Skeletal muscle tissue (tissue), 4 donors: ENCODE results near the gene MDFIC. TPM values are rescaled to one million over a fixed set of nuclear protein-coding genes. Genes with fewer than 3 reads are reported as not detected.

Experiments
- H3K27ac ChIP-seq: one replicate; pipeline ENCODE4 v1.7.0; 2013; ENCODE audit warnings: mild to moderate bottlenecking, low read depth, low read length, inconsistent platforms
- H3K27me3 ChIP-seq, 3 donors: one replicate each; pipeline ENCODE4 v1.7.0; 2013; ENCODE audit warnings: low read length in 3 of 3; ENCODE audit not compliant: control insufficient read depth in 3 of 3, insufficient read depth in 3 of 3
- H3K36me3 ChIP-seq, 3 donors: one replicate each; pipeline ENCODE4 v1.7.0; 2013; ENCODE audit warnings: low read length in 3 of 3; ENCODE audit not compliant: control insufficient read depth in 3 of 3, insufficient read depth in 3 of 3
- H3K4me1 ChIP-seq, 3 donors: one replicate each; pipeline ENCODE4 v1.7.0; 2013; ENCODE audit warnings: low read length in 3 of 3, mild to moderate bottlenecking in 3 of 3; ENCODE audit not compliant: control insufficient read depth in 3 of 3, insufficient read depth in 3 of 3
- H3K4me3 ChIP-seq, 3 donors: one replicate each; pipeline ENCODE4 v1.7.0; 2013; ENCODE audit warnings: low read length in 3 of 3
- H3K9ac ChIP-seq, 3 donors: one replicate each; pipeline ENCODE4 v1.7.0; 2013; ENCODE audit warnings: low read length in 3 of 3, mild to moderate bottlenecking in 3 of 3, moderate library complexity in 2 of 3, low read depth in 1 of 3
- H3K9me3 ChIP-seq, 3 donors: one replicate each; pipeline ENCODE4 v1.7.0; 2013; ENCODE audit warnings: low read length in 3 of 3; ENCODE audit not compliant: control insufficient read depth in 3 of 3
- total RNA-seq: library from RNA; depleted of rRNA; stranded (reverse); fragments of >200 nt; gene quantifications from one replicate; pipeline ENCODE4 v1.2.3, GENCODE V29; 2014
- donor health status: Osteomylitis.

The MDFIC gene
- total RNA-seq, 1 donor from 2014 or later: 20.9 TPM

DNA sequence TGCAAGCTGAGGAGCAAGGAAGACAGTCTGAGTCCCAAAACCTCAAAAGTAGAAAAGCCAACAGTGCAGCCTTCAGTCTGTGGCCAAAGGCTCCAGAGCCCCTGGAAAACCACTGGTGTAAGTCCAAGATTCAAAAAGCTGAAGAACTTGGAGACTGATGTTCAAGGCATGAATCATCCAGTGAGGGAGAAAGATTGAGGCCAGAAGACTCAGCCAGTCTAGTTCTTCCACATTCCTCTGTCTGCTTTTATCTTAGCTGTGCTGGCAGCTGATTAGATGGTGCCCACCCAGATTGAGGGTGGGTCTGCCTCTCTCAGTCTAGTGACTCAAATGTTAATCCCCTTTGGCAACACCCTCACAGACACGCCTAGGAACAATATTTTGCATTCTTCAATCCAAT lies 20.1 kb upstream of the MDFIC start:
- Histone ChIP-seq H3K4me1 (no peaks in the 10 kb centered on the region), H3K36me3 (no peaks in the 10 kb centered on the region), H3K4me3 (no peak overlapping the region), H3K27me3 (no peaks in the 10 kb centered on the region), H3K27ac (no peak overlapping the region), H3K9me3 (no peaks in the 10 kb centered on the region), H3K9ac (no peak overlapping the region)

DNA sequence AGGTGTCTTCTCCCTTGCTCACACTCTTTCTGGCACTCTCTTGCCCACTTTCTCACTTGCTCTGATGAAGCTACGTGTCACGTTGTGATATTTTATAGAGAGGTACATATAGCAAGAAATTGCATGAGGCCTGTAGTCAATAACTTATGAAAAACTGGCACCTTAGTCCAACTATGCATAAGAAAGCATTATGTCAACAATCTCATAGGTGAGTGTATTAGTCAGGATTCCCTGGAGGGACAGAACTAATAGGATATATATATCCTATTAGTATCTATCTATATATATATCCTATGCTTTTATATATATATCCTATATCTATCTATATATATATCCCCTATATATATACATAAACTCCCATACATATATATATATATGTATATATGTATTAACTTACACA lies 18.8 kb upstream of the MDFIC start:
- Histone ChIP-seq H3K4me1 (no peaks in the 10 kb centered on the region), H3K27ac (no peak overlapping the region), H3K9ac (no peak overlapping the region), H3K27me3 (no peaks in the 10 kb centered on the region), H3K9me3 (peaks cover 0 to under 1% (median 0%) of the 10 kb centered on the region in 3 donors), H3K4me3 (no peak overlapping the region), H3K36me3 (no peaks in the 10 kb centered on the region)

DNA sequence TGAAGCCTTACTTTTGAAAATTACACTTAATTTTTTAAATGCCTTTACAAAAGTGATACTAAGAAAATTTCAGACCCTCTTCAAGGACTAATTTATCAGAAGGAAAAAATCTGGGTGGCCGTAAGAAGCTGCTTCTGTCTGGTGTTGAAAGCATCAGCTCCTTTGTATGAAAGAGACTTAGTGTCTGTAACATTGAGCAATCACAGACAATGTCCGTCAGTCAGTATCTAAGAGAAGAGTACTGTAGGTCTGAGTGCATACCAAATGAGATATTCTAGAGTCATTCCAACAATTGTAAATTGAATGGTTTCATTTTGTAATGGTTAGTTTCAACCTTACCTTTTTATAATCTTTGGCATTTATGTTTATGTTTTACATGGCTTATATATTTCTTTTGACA lies 11.1 kb upstream of the MDFIC start:
- Histone ChIP-seq H3K27me3 (no peaks in the 10 kb centered on the region), H3K9ac (no peak overlapping the region), H3K27ac (no peak overlapping the region), H3K9me3 (peaks cover 0 to 2% (median 0%) of the 10 kb centered on the region in 3 donors), H3K4me3 (no peak overlapping the region), H3K36me3 (no peaks in the 10 kb centered on the region), H3K4me1 (no peaks in the 10 kb centered on the region)

DNA sequence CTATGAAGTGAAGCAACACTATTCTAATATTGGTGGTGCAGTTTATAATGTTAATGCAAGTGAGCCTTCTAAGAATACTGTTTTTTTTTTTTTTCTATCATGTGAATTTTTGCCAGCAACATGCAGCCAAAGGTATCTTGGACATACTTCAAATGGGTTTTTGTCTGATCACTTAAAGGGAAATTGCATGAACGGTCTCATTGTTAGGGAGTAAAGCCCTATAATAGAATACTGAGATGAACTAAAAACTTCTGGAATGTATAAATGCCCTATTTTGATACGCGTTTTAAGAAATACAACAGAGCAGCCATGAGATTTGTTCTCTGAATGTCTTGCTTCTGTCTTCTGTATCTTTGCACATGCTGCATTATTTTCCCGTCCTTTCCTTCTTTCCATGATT lies 10.5 kb upstream of the MDFIC start:
- H3K9ac ChIP-seq: no peak overlapping the region
- H3K4me1 ChIP-seq: no peaks in the 10 kb centered on the region
- no peaks in the 10 kb centered on the region for H3K36me3 ChIP-seq
- H3K4me3 ChIP-seq: no peak overlapping the region
- peaks cover 0 to 2% (median 0%) of the 10 kb centered on the region in 3 donors for H3K9me3 ChIP-seq
- H3K27me3 ChIP-seq: no peaks in the 10 kb centered on the region
- H3K27ac ChIP-seq: no peak overlapping the region

DNA sequence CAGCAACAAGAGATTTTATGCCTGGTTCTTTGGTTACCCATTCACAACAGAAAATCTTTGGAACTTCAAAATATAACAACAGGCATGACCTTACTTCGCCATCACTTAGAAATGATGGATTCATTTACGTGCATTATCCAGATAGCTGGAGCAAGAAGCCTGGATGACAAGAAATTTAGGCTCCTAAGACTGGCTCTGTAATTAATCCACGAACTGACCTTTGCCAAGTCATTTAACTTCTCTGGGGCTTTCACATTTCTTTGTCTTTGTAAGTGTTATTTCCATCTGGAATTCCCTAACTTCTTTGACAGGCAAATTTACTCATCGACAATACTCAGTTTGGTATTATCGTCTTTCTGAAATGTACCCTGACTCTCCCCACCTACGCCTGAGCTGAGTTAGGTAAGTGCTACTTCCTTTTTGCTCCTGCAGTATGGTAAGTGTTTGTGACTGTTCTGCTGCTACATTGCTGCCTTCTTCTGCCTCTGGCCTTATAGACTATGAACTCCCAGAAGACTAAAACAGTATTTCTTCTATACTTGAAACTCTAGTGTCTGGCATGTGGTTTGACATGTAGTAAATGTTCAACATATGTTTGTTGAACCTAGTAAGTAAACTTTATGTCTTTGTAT lies 5.5 kb upstream of the MDFIC start:
- Histone ChIP-seq H3K36me3 (no peaks in the 10 kb centered on the region), H3K27ac (no peak overlapping the region), H3K4me1 (peaks cover 0 to under 1% (median 0%) of the 10 kb centered on the region in 3 donors), H3K9ac (no peak overlapping the region), H3K9me3 (no peaks in the 10 kb centered on the region), H3K4me3 (no peak overlapping the region), H3K27me3 (no peaks in the 10 kb centered on the region)

DNA sequence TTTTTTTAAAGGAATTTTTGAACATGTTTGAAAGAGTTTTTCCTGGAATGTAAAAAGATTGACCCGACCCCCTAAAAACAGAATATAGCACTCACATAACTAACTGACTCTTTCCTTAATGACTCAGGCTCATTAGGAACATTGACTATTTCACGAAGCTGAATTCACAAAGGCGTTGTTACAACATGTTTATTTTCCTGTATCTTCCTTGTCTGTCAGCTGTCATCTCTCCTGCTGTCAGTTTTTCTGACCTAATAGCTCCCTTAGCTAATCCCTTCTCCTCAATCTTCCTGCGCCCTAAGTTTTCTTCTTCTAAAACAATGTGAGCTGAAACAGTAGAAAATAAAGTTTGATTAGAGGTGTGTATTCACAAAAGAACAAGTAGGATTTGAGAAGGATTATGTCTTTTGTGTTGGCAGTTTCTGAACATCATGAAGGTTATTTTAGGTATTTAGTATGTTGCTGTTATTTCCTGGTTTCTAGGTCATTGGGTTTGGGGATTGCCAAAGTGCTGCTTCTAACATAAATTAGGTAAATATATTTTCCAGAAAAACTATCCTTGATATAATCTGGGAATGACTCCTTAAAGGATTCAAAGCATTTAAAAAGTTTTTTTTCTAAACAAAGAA lies 4.6 kb upstream of the MDFIC start:
- H3K27ac ChIP-seq: no peak overlapping the region
- H3K9ac ChIP-seq: no peak overlapping the region
- no peaks in the 10 kb centered on the region for H3K9me3 ChIP-seq
- H3K4me3 ChIP-seq: no peak overlapping the region
- H3K4me1 ChIP-seq: peaks cover 0 to 4% (median 0%) of the 10 kb centered on the region in 3 donors
- H3K36me3 ChIP-seq: no peaks in the 10 kb centered on the region
- no peaks in the 10 kb centered on the region for H3K27me3 ChIP-seq

DNA sequence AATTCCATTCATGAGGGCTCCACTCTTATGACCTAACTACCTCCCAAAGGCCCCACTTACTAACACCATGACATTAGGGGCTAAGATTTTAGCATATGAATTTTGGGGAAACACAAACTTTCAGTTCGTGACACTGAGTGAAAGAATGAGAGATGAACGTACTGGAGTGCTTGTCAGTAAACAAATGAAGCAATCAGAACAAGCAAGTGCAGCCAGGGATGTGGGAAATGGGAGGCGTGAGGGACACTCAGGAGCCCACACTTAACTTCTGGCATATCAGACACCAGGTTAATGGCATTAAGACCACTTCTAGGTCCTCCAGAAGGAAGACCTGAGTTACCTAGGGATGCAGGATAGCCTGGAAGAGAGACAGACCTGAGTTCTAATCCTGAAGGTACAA lies 2.3 kb upstream of the MDFIC start:
- no peaks in the 10 kb centered on the region for H3K27me3 ChIP-seq
- peaks cover 0 to 4% (median 4%) of the 10 kb centered on the region in 3 donors for H3K4me1 ChIP-seq
- H3K27ac ChIP-seq: no peak overlapping the region
- H3K9ac ChIP-seq: no peak overlapping the region
- H3K9me3 ChIP-seq: no peaks in the 10 kb centered on the region
- no peaks in the 10 kb centered on the region for H3K36me3 ChIP-seq
- no peak overlapping the region for H3K4me3 ChIP-seq

DNA sequence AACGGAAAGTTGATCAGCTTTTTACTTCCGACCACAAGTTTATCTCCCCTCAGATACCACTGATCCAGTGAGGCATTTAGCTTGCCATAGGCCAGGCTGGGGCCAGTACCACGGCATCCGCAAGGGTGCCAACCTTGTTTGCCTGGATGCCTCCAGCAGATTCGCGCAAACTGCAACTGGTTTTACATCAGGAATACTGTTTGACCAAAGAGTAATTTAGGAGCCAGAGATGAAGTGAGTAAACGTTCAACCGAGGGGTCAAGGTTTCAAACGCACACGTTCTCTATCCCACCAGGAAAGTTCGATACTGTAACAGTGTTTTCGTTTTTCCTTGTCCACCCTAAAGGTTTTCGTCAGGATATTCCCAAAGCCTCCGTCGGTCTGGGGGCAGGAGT lies 266 bp upstream of the MDFIC start:
- Histone ChIP-seq H3K9ac (peak overlapping the region; percentile 75 to 86 (median 84)), H3K4me1 (peaks cover 0 to 4% (median 4%) of the 10 kb centered on the region in 3 donors), H3K27ac (peak overlapping the region; percentile 85)

DNA sequence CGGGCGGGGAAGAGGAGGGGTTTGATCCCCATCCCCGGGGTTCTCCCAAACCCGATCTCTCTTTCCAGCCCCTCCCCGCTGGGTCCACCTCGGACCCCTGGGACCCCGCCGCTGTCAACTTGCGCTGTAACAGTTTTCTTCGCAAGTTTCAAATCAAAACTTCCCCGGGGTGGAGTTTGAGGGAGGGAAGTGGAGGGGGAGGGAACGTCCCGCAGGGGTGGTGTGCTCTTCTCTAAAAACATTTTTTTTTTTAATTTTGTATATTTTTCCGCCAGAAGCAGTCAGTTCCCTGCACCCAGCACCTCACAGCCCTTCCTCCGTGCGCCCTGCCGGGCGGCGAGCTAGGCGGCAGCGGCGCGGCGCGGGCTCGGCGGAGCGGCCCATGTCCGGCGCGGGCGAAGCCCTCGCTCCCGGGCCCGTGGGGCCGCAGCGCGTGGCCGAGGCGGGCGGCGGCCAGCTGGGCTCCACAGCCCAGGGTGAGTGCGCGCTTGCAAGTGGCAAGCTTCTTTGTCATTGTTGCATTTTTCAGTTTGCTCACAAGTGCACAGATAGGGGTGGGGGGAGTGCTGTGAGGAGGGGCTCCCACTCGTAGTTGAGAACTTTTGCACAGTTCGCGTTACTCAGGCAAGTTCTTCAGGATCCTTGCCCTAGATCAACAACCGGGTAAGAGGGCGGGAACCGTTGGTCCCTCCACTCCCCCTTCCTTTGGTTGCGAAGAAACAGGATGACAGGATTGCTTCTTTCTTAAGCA lies 933 bp downstream of the MDFIC start:
- H3K27ac ChIP-seq: peak overlapping the region; percentile 85
- peaks cover 0 to 4% (median 4%) of the 10 kb centered on the region in 3 donors for H3K4me1 ChIP-seq
- H3K9me3 ChIP-seq: no peaks in the 10 kb centered on the region
- peak overlapping the region; percentile 75 to 86 (median 84) for H3K9ac ChIP-seq
- H3K27me3 ChIP-seq: no peaks in the 10 kb centered on the region
- H3K36me3 ChIP-seq: no peaks in the 10 kb centered on the region
- peak overlapping the region; percentile 79 to 89 (median 80) for H3K4me3 ChIP-seq

More for the DNA sequence above, 266 bp upstream of the MDFIC start:
- H3K9me3 ChIP-seq: no peaks in the 10 kb centered on the region
- H3K4me3 ChIP-seq: peak overlapping the region; percentile 79 to 89 (median 80)
- no peaks in the 10 kb centered on the region for H3K36me3 ChIP-seq
- H3K27me3 ChIP-seq: no peaks in the 10 kb centered on the region

DNA sequence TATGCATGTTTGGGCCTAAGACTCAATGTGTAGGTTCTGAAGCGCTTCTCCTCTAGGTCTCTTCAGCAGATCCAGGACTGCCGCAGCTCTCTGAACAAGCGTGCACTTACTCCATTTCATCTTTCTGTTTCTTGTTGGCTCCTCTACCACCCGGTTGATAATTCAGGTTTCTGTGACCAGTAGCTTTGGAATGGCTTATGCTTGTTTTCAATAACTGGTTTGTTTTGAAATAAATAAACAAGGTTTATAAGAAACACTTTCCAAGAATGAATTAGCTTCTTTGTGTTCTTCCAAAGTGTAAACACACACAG lies 1.5 kb downstream of the MDFIC start:
- Histone ChIP-seq H3K27ac (no peak overlapping the region), H3K36me3 (no peaks in the 10 kb centered on the region), H3K4me3 (peak overlapping the region; percentile 79 to 89 (median 80)), H3K9me3 (no peaks in the 10 kb centered on the region), H3K9ac (peak overlapping the region; percentile 75 to 86 (median 84)), H3K27me3 (no peaks in the 10 kb centered on the region), H3K4me1 (peaks cover 0 to 4% (median 4%) of the 10 kb centered on the region in 3 donors)
